A549 (cell line): ENCODE results near the gene MCTP1. TPM values are rescaled to one million over a fixed set of nuclear protein-coding genes. Genes with fewer than 3 reads are reported as not detected.

Experiments
- ATAC-seq, 2 experiments: fragments of 200-7000 bp in 1 of 2; fragments of >200 bp in 1 of 2; cut with Nextera tagmentation in 1 of 2; cut with Tn5 transposase in 1 of 2; 3 replicates each; pipeline versions ENCODE4 v1.8.0 to v1.9.1; 2018 to 2020; ENCODE audit warnings: mild to moderate bottlenecking in 1 of 2, moderate library complexity in 1 of 2
- CTCF ChIA-PET: fragments of 300-600 bp; sonication (Branson Sonifier 250); formaldehyde crosslinking; extraction: SDS; loops from one replicate; lab custom pipeline; 2021; ENCODE audit warnings: antibody characterized with exemption, inconsistent platforms; lab: Yijun Ruan, JAX
- POLR2A ChIA-PET: fragments of 350-600 bp; formaldehyde crosslinking; extraction: SDS; loops from one replicate; lab custom pipeline; 2021; ENCODE audit warnings: antibody characterized with exemption, inconsistent platforms; lab: Yijun Ruan, JAX
- DNase-seq, 2 experiments: peaks; one replicate each; pipeline versions ENCODE4 v3.0.0 to v3.0.0-alpha.2; 2011 to 2016; ENCODE audit warnings: low read depth in 1 of 2, low spot score in 1 of 2
- FAIRE-seq: peaks from 2 replicates; lab custom pipeline; 2011; peaks lifted over from hg19 to GRCh38; lab: Jason Lieb, UNC
- H3K27ac ChIP-seq, 2 experiments: fragments of >200 bp; sonication (Bioruptor Twin); formaldehyde crosslinking; 3 replicates each; pipeline ENCODE4 v1.5.1; 2016 to 2017
- H3K4me1 ChIP-seq: fragments of >200 bp; sonication (Bioruptor Twin); formaldehyde crosslinking; 3 replicates; pipeline ENCODE4 v1.6.1; 2016
- H3K4me2 ChIP-seq: fragments of >200 bp; sonication (Bioruptor Twin); formaldehyde crosslinking; 3 replicates; pipeline ENCODE4 v1.6.1; 2016
- H3K4me3 ChIP-seq: fragments of >200 bp; sonication (Bioruptor Twin); formaldehyde crosslinking; 3 replicates; pipeline ENCODE4 v1.5.1; 2016
- H3K9me3 ChIP-seq: fragments of >200 bp; sonication (Bioruptor Twin); formaldehyde crosslinking; 3 replicates; pipeline ENCODE4 v1.6.1; 2016
- BHLHE40 ChIP-seq: IDR thresholded peaks from 2 replicates; pipeline ENCODE4 v1.6.1; 2012; ENCODE audit warnings: low read depth, low read length, inconsistent platforms
- EHF ChIP-seq: fragments of 250-450 bp; sonication (Bioruptor Pico); IDR thresholded peaks from 2 replicates; pipeline ENCODE4 v1.5.0; 2020; ENCODE audit warnings: mild to moderate bottlenecking
- EP300 ChIP-seq, 2 experiments: fragments of >200 bp; sonication (Bioruptor Twin); formaldehyde crosslinking; IDR thresholded peaks; 2 replicates in 1 of 2; 3 replicates in 1 of 2; pipeline ENCODE4 v1.6.1; 2016 to 2017
- FOXS1 ChIP-seq: fragments of 250-450 bp; sonication (Bioruptor Pico); IDR thresholded peaks from 2 replicates; pipeline ENCODE4 v1.5.0; 2020; ENCODE audit warnings: mild to moderate bottlenecking, moderate library complexity
- HDAC2 ChIP-seq: fragments of 200-600 bp; sonication (generic); IDR thresholded peaks from 2 replicates; pipeline ENCODE4 v1.6.1; 2016
- HOXA7 ChIP-seq: fragments of 250-450 bp; sonication (Bioruptor Pico); IDR thresholded peaks from 2 replicates; pipeline ENCODE4 v1.5.0; 2020; ENCODE audit warnings: mild to moderate bottlenecking, moderate library complexity
- HOXB5 ChIP-seq: fragments of 250-450 bp; sonication (Bioruptor Pico); IDR thresholded peaks from 2 replicates; pipeline ENCODE4 v1.5.0; 2020; ENCODE audit warnings: mild to moderate bottlenecking, moderate library complexity
- MAFK ChIP-seq: fragments of 450-650 bp; IDR thresholded peaks from 2 replicates; pipeline ENCODE4 v1.6.1; 2014; ENCODE audit not compliant: partially characterized antibody
- POLR2AphosphoS2 ChIP-seq: conservative IDR thresholded peaks from 2 replicates; pipeline ENCODE4 v1.6.1; 2012; ENCODE audit warnings: low read length, improper control_type of control experiment, inconsistent platforms
- RFX5 ChIP-seq: fragments of 450-650 bp; IDR thresholded peaks from 2 replicates; pipeline ENCODE4 v1.7.1; 2014; ENCODE audit warnings: antibody characterized with exemption, mild to moderate bottlenecking, moderate library complexity
- TP53 ChIP-seq: fragments of 250-450 bp; sonication (Bioruptor Pico); IDR thresholded peaks from 2 replicates; pipeline ENCODE4 v1.5.0; 2021; ENCODE audit warnings: mild to moderate bottlenecking, moderate library complexity
- polyA plus RNA-seq, 4 experiments: library from polyadenylated mRNA; depleted of rRNA in 3 of 4; stranded (reverse); fragments of >200 nt; fragmentation: RNase III in 1 of 4; extraction: RNeasy Plus Mini Kit Qiagen cat#74134 plus additional on column Dnase treatment in 1 of 4; gene quantifications; 2 replicates in 3 of 4; 3 replicates in 1 of 4; pipeline ENCODE4 v1.2.3, GENCODE V29; 2011 to 2017
- TF ChIP-seq, protein P1 (sequence below): fragments of 250-450 bp; sonication (Bioruptor Pico); IDR thresholded peaks from 2 replicates; pipeline ENCODE4 v1.5.0; 2021; ENCODE audit warnings: mild to moderate bottlenecking, moderate library complexity, borderline replicate concordance
- TF ChIP-seq, protein P2 (sequence below): fragments of 250-450 bp; sonication (Bioruptor Pico); IDR thresholded peaks from 2 replicates; pipeline ENCODE4 v1.5.0; 2020; ENCODE audit warnings: low read depth, mild to moderate bottlenecking, moderate library complexity
- TF ChIP-seq, protein P3 (sequence below): IDR thresholded peaks from 2 replicates; pipeline ENCODE4 v1.6.1; 2012; ENCODE audit warnings: low read depth, borderline replicate concordance
- TF ChIP-seq, protein P4 (sequence below): fragments of >200 bp; sonication (Bioruptor Twin); formaldehyde crosslinking; IDR thresholded peaks from 2 replicates; pipeline ENCODE4 v1.6.1; 2016
- TF ChIP-seq, protein P5 (sequence below): fragments of 150-350 bp; IDR thresholded peaks from 2 replicates; pipeline ENCODE4 v1.6.1; 2014; ENCODE audit warnings: low read depth, mild to moderate bottlenecking, low read length
- TF ChIP-seq, protein P6 (sequence below): fragments of 450-650 bp; IDR thresholded peaks from 2 replicates; pipeline ENCODE4 v1.6.1; 2014; ENCODE audit warnings: antibody characterized with exemption
- TF ChIP-seq, protein P7 (sequence below): IDR thresholded peaks from 2 replicates; pipeline ENCODE4 v1.6.1; 2012
- TF ChIP-seq, protein P8 (sequence below): fragments of >200 bp; sonication (Bioruptor Twin); formaldehyde crosslinking; IDR thresholded peaks from 3 replicates; pipeline ENCODE4 v1.5.1; 2016

The MCTP1 gene
- polyA plus RNA-seq, 2 of the 4 experiments (the other 2 are of a cell fraction): 5.4 to 6.9 TPM

DNA sequence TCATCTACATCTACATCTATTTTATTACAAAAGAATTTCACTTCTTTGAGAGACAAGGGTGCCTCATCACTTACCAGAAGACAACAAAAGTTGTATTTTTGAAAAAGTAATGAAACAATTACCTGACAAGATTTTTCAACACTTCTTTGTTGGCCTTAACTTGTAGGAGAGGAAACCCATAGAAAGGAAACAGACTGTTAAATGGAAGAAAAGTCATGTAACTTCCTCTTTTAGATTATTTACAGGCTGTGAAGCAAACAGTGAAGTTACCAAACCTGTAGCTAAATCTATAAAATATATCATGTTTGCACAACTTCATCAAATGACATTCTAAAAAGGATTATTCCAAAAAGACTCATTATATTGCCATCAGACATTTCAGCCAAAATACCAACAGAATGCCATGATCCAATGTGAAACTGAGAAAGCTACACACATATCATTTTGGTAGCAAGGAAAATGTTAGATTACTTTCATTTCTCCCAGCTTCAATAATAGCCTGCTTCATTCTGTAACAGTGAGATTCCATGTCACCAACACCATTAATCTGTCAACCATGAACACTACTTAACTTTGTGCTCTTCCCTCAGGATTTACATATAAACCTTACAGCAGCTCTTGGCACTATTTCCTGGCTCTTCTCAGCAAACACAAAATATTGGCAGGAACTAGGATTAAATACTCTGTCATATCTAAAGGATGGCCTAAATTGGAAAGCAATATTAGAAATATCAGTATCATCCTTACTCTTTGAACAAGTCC lies 122.5 kb downstream of the MCTP1 start:
- Histone ChIP-seq H3K4me3 (no peak overlapping the region), H3K4me2 (no peak overlapping the region)
- ATAC-seq (no peak), FAIRE-seq (no peak)
- TF ChIP-seq, protein P1, sequence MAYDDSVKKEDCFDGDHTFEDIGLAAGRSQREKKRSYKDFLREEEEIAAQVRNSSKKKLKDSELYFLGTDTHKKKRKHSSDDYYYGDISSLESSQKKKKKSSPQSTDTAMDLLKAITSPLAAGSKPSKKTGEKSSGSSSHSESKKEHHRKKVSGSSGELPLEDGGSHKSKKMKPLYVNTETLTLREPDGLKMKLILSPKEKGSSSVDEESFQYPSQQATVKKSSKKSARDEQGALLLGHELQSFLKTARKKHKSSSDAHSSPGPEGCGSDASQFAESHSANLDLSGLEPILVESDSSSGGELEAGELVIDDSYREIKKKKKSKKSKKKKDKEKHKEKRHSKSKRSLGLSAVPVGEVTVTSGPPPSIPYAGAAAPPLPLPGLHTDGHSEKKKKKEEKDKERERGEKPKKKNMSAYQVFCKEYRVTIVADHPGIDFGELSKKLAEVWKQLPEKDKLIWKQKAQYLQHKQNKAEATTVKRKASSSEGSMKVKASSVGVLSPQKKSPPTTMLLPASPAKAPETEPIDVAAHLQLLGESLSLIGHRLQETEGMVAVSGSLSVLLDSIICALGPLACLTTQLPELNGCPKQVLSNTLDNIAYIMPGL (CRISPR knock-in tag): no peak
- no peak for TF ChIP-seq FOXS1 (CRISPR knock-in tag)
- TF ChIP-seq EHF (CRISPR knock-in tag): no peak
- TF ChIP-seq HOXA7 (CRISPR knock-in tag): no peak
- TF ChIP-seq MAFK: no peak
- no peak for TF ChIP-seq HOXB5 (CRISPR knock-in tag)
- no peak for TF ChIP-seq EP300 (IDR thresholded peaks at IDR 0.05)
- TF ChIP-seq, protein P2, sequence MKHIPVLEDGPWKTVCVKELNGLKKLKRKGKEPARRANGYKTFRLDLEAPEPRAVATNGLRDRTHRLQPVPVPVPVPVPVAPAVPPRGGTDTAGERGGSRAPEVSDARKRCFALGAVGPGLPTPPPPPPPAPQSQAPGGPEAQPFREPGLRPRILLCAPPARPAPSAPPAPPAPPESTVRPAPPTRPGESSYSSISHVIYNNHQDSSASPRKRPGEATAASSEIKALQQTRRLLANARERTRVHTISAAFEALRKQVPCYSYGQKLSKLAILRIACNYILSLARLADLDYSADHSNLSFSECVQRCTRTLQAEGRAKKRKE: no peak
- TF ChIP-seq, protein P3, sequence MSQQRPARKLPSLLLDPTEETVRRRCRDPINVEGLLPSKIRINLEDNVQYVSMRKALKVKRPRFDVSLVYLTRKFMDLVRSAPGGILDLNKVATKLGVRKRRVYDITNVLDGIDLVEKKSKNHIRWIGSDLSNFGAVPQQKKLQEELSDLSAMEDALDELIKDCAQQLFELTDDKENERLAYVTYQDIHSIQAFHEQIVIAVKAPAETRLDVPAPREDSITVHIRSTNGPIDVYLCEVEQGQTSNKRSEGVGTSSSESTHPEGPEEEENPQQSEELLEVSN: no peak
- no peak for TF ChIP-seq RFX5
- TF ChIP-seq HDAC2: no peak
- TF ChIP-seq, protein P4, sequence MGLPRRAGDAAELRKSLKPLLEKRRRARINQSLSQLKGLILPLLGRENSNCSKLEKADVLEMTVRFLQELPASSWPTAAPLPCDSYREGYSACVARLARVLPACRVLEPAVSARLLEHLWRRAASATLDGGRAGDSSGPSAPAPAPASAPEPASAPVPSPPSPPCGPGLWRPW: no peak
- TF ChIP-seq, protein P5, sequence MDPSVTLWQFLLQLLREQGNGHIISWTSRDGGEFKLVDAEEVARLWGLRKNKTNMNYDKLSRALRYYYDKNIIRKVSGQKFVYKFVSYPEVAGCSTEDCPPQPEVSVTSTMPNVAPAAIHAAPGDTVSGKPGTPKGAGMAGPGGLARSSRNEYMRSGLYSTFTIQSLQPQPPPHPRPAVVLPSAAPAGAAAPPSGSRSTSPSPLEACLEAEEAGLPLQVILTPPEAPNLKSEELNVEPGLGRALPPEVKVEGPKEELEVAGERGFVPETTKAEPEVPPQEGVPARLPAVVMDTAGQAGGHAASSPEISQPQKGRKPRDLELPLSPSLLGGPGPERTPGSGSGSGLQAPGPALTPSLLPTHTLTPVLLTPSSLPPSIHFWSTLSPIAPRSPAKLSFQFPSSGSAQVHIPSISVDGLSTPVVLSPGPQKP: no peak
- TF ChIP-seq, protein P6, sequence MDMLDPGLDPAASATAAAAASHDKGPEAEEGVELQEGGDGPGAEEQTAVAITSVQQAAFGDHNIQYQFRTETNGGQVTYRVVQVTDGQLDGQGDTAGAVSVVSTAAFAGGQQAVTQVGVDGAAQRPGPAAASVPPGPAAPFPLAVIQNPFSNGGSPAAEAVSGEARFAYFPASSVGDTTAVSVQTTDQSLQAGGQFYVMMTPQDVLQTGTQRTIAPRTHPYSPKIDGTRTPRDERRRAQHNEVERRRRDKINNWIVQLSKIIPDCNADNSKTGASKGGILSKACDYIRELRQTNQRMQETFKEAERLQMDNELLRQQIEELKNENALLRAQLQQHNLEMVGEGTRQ: no peak
- TF ChIP-seq, protein P7, sequence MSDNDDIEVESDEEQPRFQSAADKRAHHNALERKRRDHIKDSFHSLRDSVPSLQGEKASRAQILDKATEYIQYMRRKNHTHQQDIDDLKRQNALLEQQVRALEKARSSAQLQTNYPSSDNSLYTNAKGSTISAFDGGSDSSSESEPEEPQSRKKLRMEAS: no peak
- no peak for TF ChIP-seq TP53 (CRISPR knock-in tag)
- TF ChIP-seq, protein P8, sequence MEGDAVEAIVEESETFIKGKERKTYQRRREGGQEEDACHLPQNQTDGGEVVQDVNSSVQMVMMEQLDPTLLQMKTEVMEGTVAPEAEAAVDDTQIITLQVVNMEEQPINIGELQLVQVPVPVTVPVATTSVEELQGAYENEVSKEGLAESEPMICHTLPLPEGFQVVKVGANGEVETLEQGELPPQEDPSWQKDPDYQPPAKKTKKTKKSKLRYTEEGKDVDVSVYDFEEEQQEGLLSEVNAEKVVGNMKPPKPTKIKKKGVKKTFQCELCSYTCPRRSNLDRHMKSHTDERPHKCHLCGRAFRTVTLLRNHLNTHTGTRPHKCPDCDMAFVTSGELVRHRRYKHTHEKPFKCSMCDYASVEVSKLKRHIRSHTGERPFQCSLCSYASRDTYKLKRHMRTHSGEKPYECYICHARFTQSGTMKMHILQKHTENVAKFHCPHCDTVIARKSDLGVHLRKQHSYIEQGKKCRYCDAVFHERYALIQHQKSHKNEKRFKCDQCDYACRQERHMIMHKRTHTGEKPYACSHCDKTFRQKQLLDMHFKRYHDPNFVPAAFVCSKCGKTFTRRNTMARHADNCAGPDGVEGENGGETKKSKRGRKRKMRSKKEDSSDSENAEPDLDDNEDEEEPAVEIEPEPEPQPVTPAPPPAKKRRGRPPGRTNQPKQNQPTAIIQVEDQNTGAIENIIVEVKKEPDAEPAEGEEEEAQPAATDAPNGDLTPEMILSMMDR: no peak
- no peak for TF ChIP-seq POLR2AphosphoS2
- no peak for TF ChIP-seq BHLHE40
- TF ChIP-seq, all 56 proteins: peak for 0
- ChIA-PET CTCF (no interaction called here), POLR2A (no interaction called here)
- Histone ChIP-seq H3K4me1 (no peaks in the 10 kb centered on the region), H3K9me3 (no peaks in the 10 kb centered on the region), H3K27ac (no peak overlapping the region)
- no peak for DNase-seq
